GM19324 (cell line): ENCODE data around the gene NDUFA9.

Source experiments
- ATAC-seq: cut with Tn5 transposase; IDR thresholded peaks from one replicate; pipeline ENCODE4 v1.9.1; 2021; ENCODE audit warnings: mild to moderate bottlenecking, moderate library complexity; ENCODE audit not compliant: unreplicated experiment, low FRiP score

The NDUFA9 gene

DNA sequence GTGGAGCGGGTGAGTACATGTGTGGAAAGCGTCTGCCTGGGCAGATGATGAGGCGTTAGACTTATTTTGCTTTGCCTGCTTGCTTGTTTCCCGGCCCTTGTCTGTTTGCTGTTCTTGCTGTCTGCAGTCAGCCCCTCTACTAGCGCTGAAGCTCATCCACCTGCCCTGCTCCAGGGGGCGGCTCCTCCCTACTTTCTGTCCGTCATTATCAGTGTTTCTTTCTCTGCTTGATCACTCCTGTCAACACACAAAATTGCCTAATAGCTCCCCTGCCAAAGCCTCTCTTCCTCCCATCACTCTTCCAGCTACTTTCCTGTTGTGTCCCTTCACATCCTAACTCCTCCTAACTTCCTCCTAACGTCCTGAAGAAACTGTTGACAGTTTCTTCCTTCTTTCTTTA is 36.4 kb downstream of the NDUFA9 start:
- no peak for ATAC-seq

DNA sequence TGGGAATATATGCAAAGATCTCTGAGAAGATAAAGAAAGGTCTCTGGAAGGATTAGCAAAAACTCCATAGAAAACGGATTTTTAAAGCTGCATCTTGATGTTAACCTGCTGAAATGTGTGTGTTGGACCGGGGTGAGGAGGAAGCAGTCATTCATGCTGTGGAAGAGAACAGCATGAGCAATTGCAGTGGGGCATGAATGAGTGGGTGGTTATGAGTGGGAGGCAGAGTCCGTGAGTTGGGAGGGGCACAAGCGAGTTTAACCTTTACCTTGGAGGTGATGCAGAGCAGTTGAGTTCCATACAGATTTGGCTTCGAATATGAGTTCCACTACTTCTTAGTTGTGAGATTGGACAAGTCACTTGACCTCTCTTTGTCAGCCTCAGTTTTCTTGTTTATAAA is 41.8 kb downstream of the NDUFA9 start:
- no peak for ATAC-seq
